ENCODE measurements around the gene OR52I2.

The OR52I2 gene

DNA sequence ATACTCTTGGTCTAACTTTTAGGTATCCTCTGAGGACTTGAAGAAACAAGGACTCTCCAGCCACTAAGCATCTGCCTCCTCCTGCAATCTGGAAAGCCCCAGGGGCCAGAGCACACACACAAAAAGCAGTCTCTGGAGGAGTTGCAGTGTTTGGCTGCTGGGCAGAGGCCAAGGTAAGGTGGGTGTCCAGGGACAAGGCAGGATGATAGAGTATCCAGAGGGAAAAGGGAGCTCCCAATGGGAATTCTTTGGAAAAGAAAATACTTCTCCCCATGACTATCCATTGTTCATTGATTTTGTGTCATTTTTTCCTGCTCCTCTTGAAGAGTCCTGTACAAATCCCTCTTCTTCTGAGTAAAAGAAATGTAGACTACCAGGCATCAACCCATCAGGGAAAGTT lies at the start of gene OR52I2:
Gene OR52I2 (plus strand): TSS at position 301 of the 400 bp plus-strand sequence.
- H3K4me1 Mint-ChIP-seq, result no peaks in the 10 kb centered on the region
- no peak within 1 kb of the TSS for H3K4me3 Mint-ChIP-seq
- no peaks in the 10 kb centered on the region for H3K36me3 Mint-ChIP-seq
- no peak within 1 kb of the TSS for H3K27ac Mint-ChIP-seq
- DNase-seq (no peak), ATAC-seq (replicated peaks) (no peak)
- H3K27me3 Mint-ChIP-seq, result peaks cover 34 to 35% of the 10 kb centered on the region in 2 donors
- H3K9me3 Mint-ChIP-seq, result peaks cover 0 to 2% of the 10 kb centered on the region in 2 donors

DNA sequence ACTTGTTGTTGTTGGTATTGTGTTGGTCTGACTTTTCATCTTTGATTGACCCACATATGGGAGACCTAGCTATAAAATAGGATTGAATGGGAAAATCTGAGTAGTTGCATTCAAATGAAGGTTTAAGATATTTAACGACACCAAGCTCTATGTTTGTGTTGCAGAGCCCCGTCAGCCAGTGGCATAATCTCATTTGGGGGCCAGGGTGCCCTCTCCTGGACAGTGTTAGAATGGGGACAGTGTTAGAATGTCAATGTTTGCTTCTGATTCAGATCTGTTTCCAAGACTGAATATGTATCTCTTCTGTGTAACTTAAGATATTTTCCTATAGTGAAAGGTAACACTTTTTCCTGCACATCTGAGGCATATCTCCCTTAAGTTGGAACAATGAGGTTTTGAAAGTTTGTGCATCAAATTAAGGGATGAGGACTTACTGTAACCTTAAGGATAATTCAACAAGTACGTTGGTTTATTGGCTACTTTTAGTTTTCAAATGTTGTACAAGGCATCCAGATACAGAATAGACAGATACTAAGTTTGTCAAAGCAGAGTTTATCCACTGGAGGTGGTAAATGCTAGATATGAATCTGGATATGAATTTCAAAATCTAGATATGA lies 41.8 kb upstream of the OR52I2 start:
- Mint-ChIP-seq H3K36me3 (no peaks in the 10 kb centered on the region), H3K4me1 (no peaks in the 10 kb centered on the region), H3K27ac (no peak overlapping the region), H3K27me3 (peaks cover 4 to 13% of the 10 kb centered on the region in 2 donors), H3K9me3 (peaks cover 0 to 1% of the 10 kb centered on the region in 2 donors), H3K4me3 (no peak overlapping the region)
- no peak for DNase-seq
- peak; percentile 61 to 72 for ATAC-seq (replicated peaks)

DNA sequence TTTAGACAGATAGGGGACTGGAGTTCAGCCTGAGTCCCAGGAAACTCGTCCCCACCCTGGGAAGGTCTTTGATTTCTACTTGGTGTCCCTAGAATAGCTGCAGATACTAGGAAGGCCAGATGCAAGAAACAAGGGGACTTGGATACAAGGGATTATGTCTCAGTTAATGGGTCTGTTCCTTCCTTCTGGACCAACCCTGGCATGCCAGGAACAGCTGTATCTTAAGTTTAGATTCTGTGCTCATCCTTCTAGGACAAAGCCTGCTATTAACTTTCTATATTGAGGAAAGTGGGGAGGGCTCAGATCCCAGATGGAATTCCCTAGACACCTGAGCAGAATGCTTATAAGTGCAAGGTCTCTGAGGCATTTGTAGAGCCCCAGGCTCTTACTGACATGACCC lies 40.5 kb upstream of the OR52I2 start:
- H3K27ac Mint-ChIP-seq, result no peak overlapping the region
- H3K4me3 Mint-ChIP-seq, result no peak overlapping the region
- no peak for DNase-seq
- H3K27me3 Mint-ChIP-seq, result peaks cover 4 to 21% of the 10 kb centered on the region in 2 donors
- ATAC-seq (replicated peaks), result no peak
- H3K9me3 Mint-ChIP-seq, result peaks cover 0 to 1% of the 10 kb centered on the region in 2 donors
- no peaks in the 10 kb centered on the region for H3K36me3 Mint-ChIP-seq
- no peaks in the 10 kb centered on the region for H3K4me1 Mint-ChIP-seq

DNA sequence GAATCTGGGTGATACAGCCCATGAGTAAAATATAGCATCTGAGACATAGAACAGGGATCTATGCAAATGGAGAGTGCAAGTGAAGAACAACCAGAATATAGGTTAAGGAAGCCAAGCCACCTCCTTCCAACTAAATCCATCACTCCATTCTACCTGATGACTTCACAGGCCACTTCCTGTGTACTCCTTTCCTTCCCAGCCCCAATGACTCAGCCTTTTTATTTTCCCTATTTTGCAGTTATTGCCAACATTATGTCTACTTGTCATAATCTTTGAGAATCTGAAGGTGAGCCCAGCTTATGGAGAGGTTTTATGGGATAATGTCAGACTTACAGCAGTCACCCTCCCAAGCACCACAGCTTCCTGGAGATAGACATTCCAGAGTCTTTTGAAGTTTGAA lies 38.0 kb upstream of the OR52I2 start:
- H3K9me3 Mint-ChIP-seq, result no peaks in the 10 kb centered on the region
- no peak overlapping the region for H3K27ac Mint-ChIP-seq
- H3K36me3 Mint-ChIP-seq, result no peaks in the 10 kb centered on the region
- peaks cover 4 to 18% of the 10 kb centered on the region in 2 donors for H3K27me3 Mint-ChIP-seq
- ATAC-seq (replicated peaks) (no peak), DNase-seq (no peak)
- no peaks in the 10 kb centered on the region for H3K4me1 Mint-ChIP-seq
- no peak overlapping the region for H3K4me3 Mint-ChIP-seq

DNA sequence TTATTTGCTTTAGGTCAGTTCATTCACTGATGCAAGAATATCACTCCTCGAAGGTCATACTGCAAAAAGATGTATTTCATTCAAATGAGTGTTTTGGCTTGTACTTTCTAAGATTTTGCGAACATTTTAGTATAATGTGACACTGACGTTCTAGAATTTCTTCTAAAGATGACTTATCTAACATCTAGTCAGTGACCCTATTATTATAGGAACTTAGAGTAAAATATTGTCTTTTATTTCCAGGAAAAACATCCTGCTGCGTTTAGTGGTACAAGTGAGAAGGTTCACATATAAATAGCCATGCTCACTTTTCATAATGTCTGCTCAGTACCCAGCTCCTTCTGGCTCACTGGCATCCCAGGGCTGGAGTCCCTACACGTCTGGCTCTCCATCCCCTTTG lies 36.7 kb upstream of the OR52I2 start, which contains the start of gene OR52M1:
Gene OR52M1 (plus strand): TSS at position 301 of the 400 bp plus-strand sequence. CDS start 0 bp downstream, at position 301.
- Mint-ChIP-seq H3K4me3 (no peak within 1 kb of the TSS), H3K9me3 (peaks cover 0 to 2% of the 10 kb centered on the region in 2 donors), H3K27me3 (peaks cover 4 to 21% of the 10 kb centered on the region in 2 donors), H3K4me1 (no peaks in the 10 kb centered on the region), H3K36me3 (no peaks in the 10 kb centered on the region), H3K27ac (no peak within 1 kb of the TSS)
- ATAC-seq (replicated peaks), result no peak
- DNase-seq, result no peak

DNA sequence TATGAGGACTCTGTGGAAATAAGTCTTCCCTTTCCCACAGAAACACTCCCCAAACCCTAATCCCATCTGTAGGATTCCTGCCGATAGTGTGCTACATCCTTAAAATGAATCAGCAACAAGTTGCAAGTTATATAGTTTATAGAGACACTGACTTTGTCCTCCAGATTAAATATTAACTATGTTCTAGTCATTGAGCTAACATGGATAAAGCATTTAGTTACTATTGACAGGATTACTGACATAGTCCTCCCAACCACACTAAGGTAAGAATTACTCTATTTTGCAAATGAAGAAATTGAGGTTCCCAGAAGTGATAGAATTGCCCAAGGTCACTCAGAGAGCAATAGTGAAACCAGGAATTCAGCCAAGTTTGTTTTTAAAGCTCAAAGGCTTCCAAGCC lies 34.7 kb upstream of the OR52I2 start:
- no peak for DNase-seq
- Mint-ChIP-seq H3K27ac (no peak overlapping the region), H3K9me3 (peaks cover 3 to 5% of the 10 kb centered on the region in 2 donors), H3K27me3 (peaks cover 13 to 28% of the 10 kb centered on the region in 2 donors), H3K4me3 (no peak overlapping the region), H3K4me1 (no peaks in the 10 kb centered on the region), H3K36me3 (no peaks in the 10 kb centered on the region)
- no peak for ATAC-seq (replicated peaks)

DNA sequence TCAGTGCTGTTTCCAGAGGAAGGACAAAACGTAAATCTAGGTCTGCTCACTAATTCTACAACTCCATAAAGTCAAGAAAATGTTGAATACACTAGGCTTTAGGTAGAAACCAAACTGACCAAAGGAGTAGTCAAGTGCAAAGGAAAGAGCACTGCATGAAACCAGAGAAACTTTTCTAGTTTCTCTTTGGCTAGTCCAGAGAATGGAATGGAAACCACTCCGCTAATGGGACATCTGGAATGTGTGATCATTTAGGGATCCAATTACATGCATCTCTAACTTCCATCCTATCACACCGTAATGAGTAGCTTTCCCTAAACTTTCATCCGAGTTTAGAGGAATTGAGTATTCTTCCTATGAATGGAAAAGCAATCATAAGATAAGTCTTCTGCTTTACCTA lies 34.1 kb upstream of the OR52I2 start:
- no peak overlapping the region for H3K27ac Mint-ChIP-seq
- peaks cover 3 to 5% of the 10 kb centered on the region in 2 donors for H3K9me3 Mint-ChIP-seq
- no peaks in the 10 kb centered on the region for H3K36me3 Mint-ChIP-seq
- H3K4me1 Mint-ChIP-seq, result no peaks in the 10 kb centered on the region
- H3K4me3 Mint-ChIP-seq, result no peak overlapping the region
- no peak for ATAC-seq (replicated peaks)
- H3K27me3 Mint-ChIP-seq, result peaks cover 13 to 24% of the 10 kb centered on the region in 2 donors
- no peak for DNase-seq

DNA sequence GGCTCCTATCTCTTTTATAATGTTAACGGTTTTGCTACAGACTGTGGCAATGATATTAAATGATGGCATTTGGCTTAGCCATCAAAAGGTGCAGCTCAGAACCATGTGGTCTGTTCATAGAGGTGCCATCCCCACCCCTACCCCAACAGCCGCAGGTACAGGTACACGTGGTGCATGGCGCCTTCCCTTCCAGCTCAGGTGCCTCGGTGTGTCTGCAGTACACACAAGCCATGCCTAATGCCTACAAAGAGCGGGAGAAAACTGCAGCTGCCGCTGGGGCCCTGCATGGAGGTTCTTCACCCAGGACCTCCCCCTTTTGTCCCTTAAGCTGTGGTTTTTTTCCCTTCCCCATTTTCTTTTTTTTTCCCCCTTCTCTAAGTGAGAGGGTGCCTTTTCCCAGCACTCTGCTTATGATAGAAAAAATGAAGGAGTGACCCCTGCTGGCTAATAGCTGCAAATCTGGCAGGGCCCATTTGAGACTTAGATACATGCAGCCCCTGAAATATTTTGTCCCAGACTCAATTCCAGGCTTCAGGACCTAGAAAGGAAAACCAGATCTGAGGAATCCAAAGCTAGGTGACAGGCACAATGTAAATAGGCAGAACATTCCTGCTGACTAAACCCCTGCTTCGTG lies 30.1 kb upstream of the OR52I2 start:
- DNase-seq, result no peak
- Mint-ChIP-seq H3K36me3 (peaks cover 0 to 3% of the 10 kb centered on the region in 2 donors), H3K27ac (no peak overlapping the region), H3K27me3 (peaks cover 27 to 30% of the 10 kb centered on the region in 2 donors), H3K9me3 (peaks cover 3 to 8% of the 10 kb centered on the region in 2 donors), H3K4me1 (no peaks in the 10 kb centered on the region), H3K4me3 (no peak overlapping the region)
- no peak for ATAC-seq (replicated peaks)

DNA sequence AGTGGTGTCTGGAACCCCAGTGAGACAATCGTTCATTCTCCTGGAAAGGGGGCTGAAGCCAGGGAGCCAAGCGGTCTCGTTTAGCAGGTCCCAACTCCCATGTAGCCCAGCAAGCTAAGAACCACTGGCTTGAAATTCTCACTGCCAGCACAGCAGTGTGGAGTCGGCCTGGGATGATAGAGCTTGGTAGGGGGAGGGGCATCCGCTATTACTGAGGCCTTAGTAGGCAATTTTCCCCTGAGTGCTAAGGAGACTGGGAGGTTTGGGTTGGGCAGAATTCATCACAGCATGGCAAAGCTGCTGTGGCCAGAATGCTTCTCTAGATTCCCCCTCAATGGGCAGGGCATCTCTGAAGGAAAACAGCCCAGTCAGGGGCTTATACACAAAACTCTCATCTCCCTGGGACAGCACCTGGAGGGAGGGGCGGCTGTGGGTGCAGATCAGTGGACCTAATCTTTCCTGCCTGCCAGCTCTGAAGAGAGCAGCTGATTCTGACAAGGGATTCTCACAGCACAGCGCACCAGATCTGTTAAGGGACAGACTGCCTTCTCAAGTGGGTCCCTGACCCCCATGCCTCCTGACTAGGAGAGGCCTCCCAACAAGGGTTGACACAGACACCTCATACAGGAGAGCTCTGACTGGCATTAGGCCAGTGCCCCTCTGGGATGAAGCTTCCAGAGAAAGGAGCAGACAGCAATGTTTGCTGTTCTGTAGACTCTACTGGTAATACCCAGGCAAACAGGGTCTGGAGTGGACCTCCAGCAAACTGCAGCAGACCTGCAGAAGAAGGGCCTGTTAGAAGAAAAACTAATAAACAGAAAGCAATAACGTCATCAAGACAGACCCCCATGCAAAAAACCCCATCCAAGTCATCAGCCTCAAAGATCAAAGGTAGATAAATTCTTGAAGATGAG lies 21.8 kb upstream of the OR52I2 start:
- peaks cover 16 to 26% of the 10 kb centered on the region in 2 donors for H3K27me3 Mint-ChIP-seq
- no peaks in the 10 kb centered on the region for H3K4me1 Mint-ChIP-seq
- ATAC-seq (replicated peaks) (no peak), DNase-seq (no peak)
- H3K27ac Mint-ChIP-seq, result no peak overlapping the region
- peaks cover 9 to 10% of the 10 kb centered on the region in 2 donors for H3K9me3 Mint-ChIP-seq
- H3K4me3 Mint-ChIP-seq, result no peak overlapping the region
- H3K36me3 Mint-ChIP-seq, result no peaks in the 10 kb centered on the region

DNA sequence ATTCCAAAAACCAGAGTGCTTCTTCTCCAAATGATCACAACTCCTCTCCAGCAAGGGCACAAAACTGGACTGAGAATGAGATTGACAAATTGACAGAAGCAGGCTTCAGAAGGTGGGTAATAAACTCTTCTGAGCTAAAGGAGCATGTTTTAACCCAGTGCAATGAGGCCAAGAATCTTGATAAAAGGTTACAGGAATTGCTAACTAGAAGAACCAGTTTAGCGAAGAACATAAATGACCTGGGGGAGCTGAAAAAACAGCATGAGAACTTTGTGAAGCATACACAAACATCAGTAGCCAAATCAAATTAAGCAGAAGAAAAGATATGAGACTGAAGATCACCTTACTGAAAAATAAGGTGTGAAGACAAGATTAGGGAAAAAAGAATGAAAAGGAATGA lies 21.1 kb upstream of the OR52I2 start:
- peaks cover 16 to 29% of the 10 kb centered on the region in 2 donors for H3K27me3 Mint-ChIP-seq
- no peak for ATAC-seq (replicated peaks)
- H3K9me3 Mint-ChIP-seq, result peaks cover 9 to 12% of the 10 kb centered on the region in 2 donors

DNA sequence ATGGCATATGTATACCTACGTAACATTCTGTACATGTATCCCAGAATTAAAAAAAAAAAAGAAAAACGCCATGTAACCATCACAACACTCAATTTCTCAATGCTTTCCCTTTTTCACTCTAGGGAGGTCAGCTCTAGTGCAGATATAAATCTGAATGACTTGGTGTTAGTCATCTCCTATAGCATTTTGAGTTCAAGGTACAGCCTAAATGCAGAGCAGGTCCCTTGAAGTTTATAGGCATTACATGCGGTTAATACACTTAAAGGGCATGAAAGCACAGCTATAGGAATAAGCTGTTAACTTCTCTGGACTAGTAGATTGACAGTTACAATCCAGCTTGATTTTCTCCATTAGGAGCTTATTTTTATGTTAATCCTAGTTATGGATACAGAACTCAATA lies 16.2 kb upstream of the OR52I2 start:
- peaks cover 13 to 22% of the 10 kb centered on the region in 2 donors for H3K27me3 Mint-ChIP-seq
- H3K9me3 Mint-ChIP-seq, result peaks cover 9 to 12% of the 10 kb centered on the region in 2 donors
- H3K4me3 Mint-ChIP-seq, result no peak overlapping the region

More for the DNA sequence above, 21.1 kb upstream of the OR52I2 start:
- Mint-ChIP-seq H3K4me1 (no peaks in the 10 kb centered on the region), H3K27ac (no peak overlapping the region), H3K4me3 (no peak overlapping the region), H3K36me3 (no peaks in the 10 kb centered on the region)
- DNase-seq, result no peak

DNA sequence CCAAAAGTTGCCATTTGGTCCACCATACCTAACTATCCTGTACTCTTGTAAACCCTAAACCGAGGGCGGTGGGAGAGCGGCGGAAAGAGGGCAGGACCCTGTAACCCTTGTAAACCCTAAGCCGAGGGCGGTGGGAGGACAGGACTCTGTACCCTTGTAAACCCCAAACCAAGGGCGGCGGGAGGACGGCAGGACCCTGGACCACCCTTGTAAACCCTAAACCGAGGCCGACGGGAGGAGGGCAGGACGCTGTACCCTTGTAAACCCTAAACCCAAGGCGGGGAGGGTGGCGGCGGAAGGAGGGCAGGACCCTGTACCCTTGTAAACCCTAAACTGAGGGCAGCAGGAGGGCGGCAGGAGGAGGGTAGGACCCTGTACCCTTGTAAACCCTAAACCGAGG lies 12.5 kb upstream of the OR52I2 start:
- no peak for ATAC-seq (replicated peaks)
- no peaks in the 10 kb centered on the region for H3K36me3 Mint-ChIP-seq

More for the DNA sequence above, 16.2 kb upstream of the OR52I2 start:
- DNase-seq (no peak), ATAC-seq (replicated peaks) (no peak)
- H3K27ac Mint-ChIP-seq, result no peak overlapping the region
- no peaks in the 10 kb centered on the region for H3K4me1 Mint-ChIP-seq
- H3K36me3 Mint-ChIP-seq, result no peaks in the 10 kb centered on the region

DNA sequence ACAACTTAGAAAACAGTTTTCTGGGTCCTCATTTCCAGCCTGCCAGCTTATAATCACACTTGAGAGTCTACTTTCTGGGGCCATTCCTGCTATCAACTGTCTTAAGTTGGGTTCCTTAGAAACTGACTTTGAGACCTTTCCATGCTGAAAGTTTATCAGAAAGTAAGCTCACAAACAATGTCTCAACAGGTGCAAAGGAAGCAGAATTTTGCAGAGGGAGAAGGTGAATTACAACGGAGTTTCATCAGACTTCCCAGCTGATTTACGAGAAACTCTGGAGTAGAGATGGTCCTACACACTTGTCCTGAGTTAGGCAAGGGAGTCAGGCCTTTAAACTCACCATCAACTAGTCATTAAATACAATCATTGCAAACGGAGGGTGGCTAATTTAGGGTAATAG lies 4.7 kb upstream of the OR52I2 start:
- Mint-ChIP-seq H3K27ac (no peak overlapping the region), H3K4me1 (no peaks in the 10 kb centered on the region), H3K27me3 (peaks cover 37 to 40% of the 10 kb centered on the region in 2 donors), H3K4me3 (no peak overlapping the region), H3K36me3 (no peaks in the 10 kb centered on the region), H3K9me3 (peaks cover 0 to 2% of the 10 kb centered on the region in 2 donors)
- no peak for ATAC-seq (replicated peaks)
- no peak for DNase-seq

More for the DNA sequence above, 12.5 kb upstream of the OR52I2 start:
- no peaks in the 10 kb centered on the region for H3K4me1 Mint-ChIP-seq
- no peak for DNase-seq
- peaks cover 7% of the 10 kb centered on the region in 2 donors for H3K27me3 Mint-ChIP-seq
- H3K4me3 Mint-ChIP-seq, result no peak overlapping the region
- peaks cover under 1 to 4% of the 10 kb centered on the region in 2 donors for H3K9me3 Mint-ChIP-seq
- H3K27ac Mint-ChIP-seq, result no peak overlapping the region

DNA sequence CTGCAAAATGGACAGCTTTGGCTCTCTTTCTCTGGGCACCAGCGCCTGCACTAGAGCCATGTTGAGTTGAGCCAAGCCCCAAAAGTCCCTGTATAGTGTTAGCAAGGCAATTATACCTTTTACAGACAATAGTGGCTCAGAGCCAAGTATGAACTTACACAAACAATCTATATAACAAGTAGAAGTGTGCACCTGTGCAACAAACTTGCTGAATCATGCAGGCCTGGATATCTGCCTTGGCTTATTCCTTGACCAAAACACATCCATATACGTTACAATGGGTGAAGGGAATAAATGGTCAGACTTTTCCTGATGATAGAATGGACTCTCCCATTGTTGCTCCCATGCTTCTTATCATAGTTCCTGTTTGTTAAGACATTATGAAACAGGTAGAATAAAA lies 3.8 kb upstream of the OR52I2 start:
- H3K4me1 Mint-ChIP-seq, result no peaks in the 10 kb centered on the region
- DNase-seq (no peak), ATAC-seq (replicated peaks) (no peak)
- no peak overlapping the region for H3K27ac Mint-ChIP-seq
- no peaks in the 10 kb centered on the region for H3K36me3 Mint-ChIP-seq
- peaks cover 0 to 2% of the 10 kb centered on the region in 2 donors for H3K9me3 Mint-ChIP-seq
- no peak overlapping the region for H3K4me3 Mint-ChIP-seq
- peaks cover 41 to 43% of the 10 kb centered on the region in 2 donors for H3K27me3 Mint-ChIP-seq

Data from stimulated activated naive B cell treated with anti-CD40 and anti-IgM and Interleukin-4, amounts not matched to agents 10 μg/mL and 1 μg/mL and 100 μg/mL, for 72 hours (primary cell).